GM18499 (cell line): Measurements from ENCODE around the gene TNFSF8.

Experiments
- ATAC-seq: cut with Tn5 transposase; IDR thresholded peaks from one replicate; pipeline ENCODE4 v1.9.1; 2021; ENCODE audit warnings: moderate number of reproducible peaks; ENCODE audit not compliant: insufficient read depth, unreplicated experiment

TNFSF8 gene

GRCh38 chr9:114908805-114909448 lies 21.5 kb downstream of the TNFSF8 start:
- ATAC-seq, result no peak

GRCh38 chr9:114908104-114908622 lies 22.2 kb downstream of the TNFSF8 start:
- ATAC-seq, result no peak

- no peak for ATAC-seq
Observed at GRCh38 chr9:114906922-114907571, 23.3 kb downstream of the TNFSF8 start.

- ATAC-seq, result no peak
Observed at GRCh38 chr9:114905170-114905940, 25.0 kb downstream of the TNFSF8 start.

- ATAC-seq, result no peak
Observed at GRCh38 chr9:114902786-114903524, 27.4 kb downstream of the TNFSF8 start.

- no peak for ATAC-seq
Observed at GRCh38 chr9:114900942-114901802, 29.2 kb downstream of the TNFSF8 start.

GRCh38 chr9:114899995-114900394 lies 30.4 kb downstream of the TNFSF8 start:
- no peak for ATAC-seq

GRCh38 chr9:114899461-114899860 lies 30.9 kb downstream of the TNFSF8 start:
- no peak for ATAC-seq

- ATAC-seq, result no peak
Observed at GRCh38 chr9:114898741-114899140, 31.6 kb downstream of the TNFSF8 start.

- no peak for ATAC-seq
Observed at GRCh38 chr9:114897196-114897595, 33.2 kb downstream of the TNFSF8 start.

GRCh38 chr9:114896344-114896743 lies 34.0 kb downstream of the TNFSF8 start:
- ATAC-seq, result no peak

GRCh38 chr9:114895521-114895991 lies 34.8 kb downstream of the TNFSF8 start:
- ATAC-seq, result no peak

GRCh38 chr9:114894609-114895433 lies 35.6 kb downstream of the TNFSF8 start:
- ATAC-seq, result no peak

- no peak for ATAC-seq
Observed at GRCh38 chr9:114894206-114894605, 36.2 kb downstream of the TNFSF8 start.

- ATAC-seq, result no peak
Observed at GRCh38 chr9:114893221-114894010, 37.0 kb downstream of the TNFSF8 start.

- no peak for ATAC-seq
Observed at GRCh38 chr9:114889802-114890224, 40.6 kb downstream of the TNFSF8 start.

GRCh38 chr9:114888607-114889006 lies 41.8 kb downstream of the TNFSF8 start:
- no peak for ATAC-seq

- ATAC-seq, result no peak
Observed at GRCh38 chr9:114887963-114888362, 42.4 kb downstream of the TNFSF8 start.
